Astrocyte of the cerebellum (primary cell): ENCODE measurements around the gene MCMBP.

Experiments used
- DNase-seq: peaks from one replicate; pipeline ENCODE4 v3.0.0-alpha.2; 2011; ENCODE audit warnings: low read depth
- H3K4me3 ChIP-seq: 2 replicates; pipeline ENCODE4 v1.5.1; 2011; ENCODE audit warnings: mild to moderate bottlenecking, low read depth, low read length, moderate library complexity
- in situ Hi-C: cut with HindIII; loops from 2 replicates; pipeline ENCODE4 v1.10.0; 2017; ENCODE audit warnings: low sequenced_read_pairs
- TF ChIP-seq, protein P1 (sequence below): IDR thresholded peaks from 2 replicates; pipeline ENCODE4 v1.5.1; 2012; ENCODE audit warnings: low read length, low read depth, moderate library complexity, mild to moderate bottlenecking; ENCODE audit errors: missing control alignments

MCMBP gene

DNA sequence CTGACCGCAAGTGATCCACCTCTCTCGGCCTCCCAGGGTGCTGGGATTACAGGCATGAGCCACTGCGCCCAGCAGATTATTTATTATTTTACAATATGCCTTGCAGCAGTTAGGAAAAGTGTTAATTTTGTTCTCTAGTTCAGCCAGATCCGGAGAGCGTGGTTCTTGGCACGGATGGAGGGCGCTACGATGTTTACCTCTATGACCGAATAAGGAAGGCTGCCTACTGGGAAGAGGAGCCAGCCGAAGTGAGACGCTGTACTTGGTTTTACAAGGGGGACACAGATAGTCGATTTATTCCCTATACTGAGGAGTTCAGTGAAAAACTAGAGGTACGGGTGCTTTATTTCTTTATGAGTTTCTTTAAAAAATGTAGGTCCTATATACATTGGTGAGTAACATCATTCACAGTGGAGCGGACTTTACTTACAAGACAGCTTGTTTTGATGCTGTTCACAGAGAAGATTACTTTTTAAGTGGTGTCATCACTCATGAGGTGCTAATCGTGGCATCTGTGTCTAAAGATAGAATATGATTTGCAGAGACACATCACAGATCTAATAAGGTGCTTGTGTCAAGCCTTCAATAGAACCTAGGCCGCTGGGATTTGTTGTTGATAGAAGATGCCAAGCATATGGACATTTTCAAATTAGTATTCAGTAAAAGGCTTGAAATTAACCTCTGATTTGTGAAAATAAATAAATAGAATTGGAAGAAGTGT lies 31.5 kb upstream of the MCMBP start:
- TF ChIP-seq, protein P1, sequence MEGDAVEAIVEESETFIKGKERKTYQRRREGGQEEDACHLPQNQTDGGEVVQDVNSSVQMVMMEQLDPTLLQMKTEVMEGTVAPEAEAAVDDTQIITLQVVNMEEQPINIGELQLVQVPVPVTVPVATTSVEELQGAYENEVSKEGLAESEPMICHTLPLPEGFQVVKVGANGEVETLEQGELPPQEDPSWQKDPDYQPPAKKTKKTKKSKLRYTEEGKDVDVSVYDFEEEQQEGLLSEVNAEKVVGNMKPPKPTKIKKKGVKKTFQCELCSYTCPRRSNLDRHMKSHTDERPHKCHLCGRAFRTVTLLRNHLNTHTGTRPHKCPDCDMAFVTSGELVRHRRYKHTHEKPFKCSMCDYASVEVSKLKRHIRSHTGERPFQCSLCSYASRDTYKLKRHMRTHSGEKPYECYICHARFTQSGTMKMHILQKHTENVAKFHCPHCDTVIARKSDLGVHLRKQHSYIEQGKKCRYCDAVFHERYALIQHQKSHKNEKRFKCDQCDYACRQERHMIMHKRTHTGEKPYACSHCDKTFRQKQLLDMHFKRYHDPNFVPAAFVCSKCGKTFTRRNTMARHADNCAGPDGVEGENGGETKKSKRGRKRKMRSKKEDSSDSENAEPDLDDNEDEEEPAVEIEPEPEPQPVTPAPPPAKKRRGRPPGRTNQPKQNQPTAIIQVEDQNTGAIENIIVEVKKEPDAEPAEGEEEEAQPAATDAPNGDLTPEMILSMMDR, result no peak
- in situ Hi-C loops, result no loop called here
- H3K4me3 ChIP-seq, result no peak overlapping the region
- DNase-seq, result no peak

DNA sequence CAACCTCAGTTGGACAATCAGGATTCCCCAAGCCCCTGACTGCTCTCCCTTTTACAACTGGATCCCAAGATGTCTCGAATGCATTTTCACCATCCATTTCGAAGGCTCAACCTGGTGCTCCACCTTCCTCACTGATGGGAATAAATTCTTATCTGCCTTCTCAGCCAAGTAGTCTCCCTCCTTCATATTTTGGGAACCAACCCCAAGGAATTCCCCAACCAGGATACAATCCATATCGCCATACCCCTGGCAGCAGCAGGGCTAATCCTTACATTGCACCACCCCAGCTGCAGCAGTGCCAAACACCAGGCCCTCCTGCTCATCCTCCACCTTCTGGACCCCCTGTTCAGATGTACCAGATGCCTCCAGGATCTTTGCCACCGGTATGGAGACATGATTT lies 25.9 kb upstream of the MCMBP start:
- H3K4me3 ChIP-seq, result no peak overlapping the region
- TF ChIP-seq, protein P1, result no peak
- no peak for DNase-seq
- in situ Hi-C loops, result no loop called here

DNA sequence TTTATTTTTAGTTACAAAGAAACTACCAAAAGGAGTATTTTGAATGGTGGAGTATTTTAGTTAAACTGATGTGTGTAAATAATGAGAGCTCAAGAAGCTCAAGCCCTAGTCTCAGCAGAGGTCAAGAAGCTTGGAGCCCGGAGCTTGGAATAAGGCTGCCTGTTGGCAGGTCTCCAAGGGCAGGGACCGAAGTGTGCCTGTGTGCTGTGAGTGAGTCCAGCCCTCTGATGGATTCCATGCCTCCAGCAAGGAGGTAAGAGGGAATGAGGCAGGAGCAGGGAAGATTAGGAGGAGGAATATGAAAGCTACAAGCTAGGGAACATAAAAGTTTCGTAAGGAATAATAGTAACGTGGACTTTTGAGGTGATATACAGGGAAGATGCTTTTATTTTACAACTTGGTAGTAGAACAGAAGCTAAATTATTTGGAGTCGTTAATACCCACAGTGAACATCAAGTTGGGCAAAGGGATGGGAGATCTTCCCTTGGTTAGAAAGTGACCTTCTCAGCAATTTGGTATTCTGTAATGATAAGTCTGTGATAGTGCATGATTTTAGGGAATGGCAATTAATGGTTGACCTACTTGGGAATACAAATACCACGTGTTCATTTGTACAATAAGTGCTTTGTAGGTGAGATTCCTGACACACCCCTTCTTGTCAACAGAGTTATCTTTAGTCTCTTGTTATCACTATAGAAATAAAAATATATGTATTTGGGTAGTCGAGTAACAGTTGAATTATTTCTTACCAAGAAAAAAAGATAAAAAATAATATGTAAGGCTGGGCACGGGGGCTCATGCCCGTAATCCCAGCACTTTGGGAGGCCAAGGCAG lies 24.5 kb upstream of the MCMBP start:
- no peak overlapping the region for H3K4me3 ChIP-seq
- DNase-seq, result no peak
- in situ Hi-C loops, result no loop called here

DNA sequence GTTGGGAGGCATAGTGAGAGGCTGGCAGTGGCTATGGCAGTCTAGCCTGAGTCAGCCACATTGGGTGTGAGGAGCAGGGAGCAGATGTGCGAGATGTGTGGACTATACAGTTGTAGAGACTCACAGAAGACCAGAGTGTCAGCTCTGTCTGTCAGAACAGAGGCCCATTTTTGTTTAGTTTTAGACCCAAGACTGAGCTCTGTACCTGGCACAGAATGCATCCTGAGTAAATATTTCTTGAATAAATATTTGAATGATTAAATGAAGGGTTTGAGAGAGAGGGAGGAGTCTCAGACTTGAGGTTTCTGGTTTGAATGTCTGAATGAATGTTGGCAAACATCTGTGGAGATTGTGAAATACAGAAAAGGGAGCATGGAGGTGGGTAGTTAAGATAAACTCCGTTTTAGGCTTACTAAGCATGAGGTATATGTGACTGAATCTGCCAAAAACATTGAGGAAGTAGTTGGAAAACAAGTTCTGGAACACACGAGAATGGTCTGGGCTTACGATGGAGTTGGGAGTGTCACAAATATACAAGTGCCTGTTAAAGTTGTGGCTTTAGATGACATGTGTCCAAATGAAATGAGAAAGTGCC lies 23.5 kb upstream of the MCMBP start:
- H3K4me3 ChIP-seq, result no peak overlapping the region
- peak; percentile 64 for DNase-seq
- in situ Hi-C loops, result no loop called here

More for the DNA sequence above, 24.5 kb upstream of the MCMBP start:
- TF ChIP-seq, protein P1, result no peak

DNA sequence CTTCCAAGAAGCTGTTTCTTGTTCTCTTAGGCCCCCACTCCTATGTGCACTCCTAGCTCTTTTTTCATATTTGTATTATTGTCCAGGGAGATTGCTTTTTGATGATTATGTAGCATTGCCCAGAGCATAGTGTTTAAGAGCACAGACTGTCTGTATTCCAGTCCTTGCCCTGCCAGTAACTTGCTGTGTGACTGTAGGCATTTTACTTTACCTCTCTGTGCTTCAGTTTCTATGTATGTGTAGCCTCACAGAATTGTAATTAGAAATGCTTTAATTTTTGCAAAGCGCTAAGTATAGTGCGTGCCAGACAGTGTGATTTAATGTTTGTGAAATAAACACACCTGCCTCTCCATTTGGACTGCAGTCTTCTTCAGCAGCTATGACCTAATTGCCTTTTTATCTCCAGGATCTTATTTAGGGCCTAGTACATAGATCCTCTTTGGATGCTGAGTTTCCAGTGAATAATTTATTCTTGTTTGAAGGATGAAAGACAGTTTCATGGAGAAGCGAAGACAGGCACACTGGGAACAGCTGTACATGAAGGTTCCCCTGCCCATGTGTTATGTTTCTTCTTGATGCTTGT lies 21.3 kb upstream of the MCMBP start:
- TF ChIP-seq, protein P1, result no peak
- H3K4me3 ChIP-seq, result peak overlapping the region; percentile 98
- in situ Hi-C loops, result no loop called here
- no peak for DNase-seq

More for the DNA sequence above, 23.5 kb upstream of the MCMBP start:
- TF ChIP-seq, protein P1, result no peak

DNA sequence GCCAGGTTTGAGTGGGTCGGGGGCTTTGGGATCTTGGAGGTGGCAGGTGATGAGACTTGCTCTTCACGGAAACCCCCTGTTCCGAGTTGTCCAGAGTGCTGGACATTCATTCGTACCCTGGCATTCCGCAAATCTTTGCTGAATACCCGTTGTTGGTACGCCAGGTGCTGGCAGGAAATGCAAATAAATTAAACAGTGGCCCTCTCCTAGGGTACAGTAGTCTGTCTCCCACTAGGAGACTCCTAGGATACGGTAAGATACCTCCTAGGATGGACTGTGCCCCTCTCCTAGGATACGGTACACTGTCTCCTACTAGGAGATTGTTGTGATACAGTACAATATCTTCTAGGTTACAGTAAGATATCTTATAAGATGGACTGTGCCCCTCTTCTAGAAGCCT lies 20.4 kb upstream of the MCMBP start:
- TF ChIP-seq, protein P1, result no peak
- DNase-seq, result no peak
- in situ Hi-C loops, result no loop called here

More for the DNA sequence above, 20.4 kb upstream of the MCMBP start:
- H3K4me3 ChIP-seq, result peak overlapping the region; percentile 98
